Rectal smooth muscle tissue (tissue), 1 donor: Measurements from ENCODE around the gene SCN2B.

Source experiments
- H3K27ac ChIP-seq: one replicate; pipeline ENCODE4 v1.7.0; 2013; ENCODE audit warnings: low read depth, low read length, inconsistent platforms
- H3K27me3 ChIP-seq: one replicate; pipeline ENCODE4 v1.7.0; 2013; ENCODE audit warnings: low read length; ENCODE audit not compliant: control insufficient read depth, insufficient read depth
- H3K36me3 ChIP-seq: one replicate; pipeline ENCODE4 v1.7.0; 2013; ENCODE audit warnings: low read length; ENCODE audit not compliant: control insufficient read depth, insufficient read depth
- H3K4me1 ChIP-seq: one replicate; pipeline ENCODE4 v1.7.0; 2013; ENCODE audit warnings: low read length; ENCODE audit not compliant: control insufficient read depth, insufficient read depth
- H3K4me3 ChIP-seq: one replicate; pipeline ENCODE4 v1.7.0; 2013; ENCODE audit warnings: low read length
- H3K9ac ChIP-seq: one replicate; pipeline ENCODE4 v1.7.0; 2013; ENCODE audit warnings: low read length

Gene SCN2B

GRCh38 chr11:118143661-118144185 lies 32.7 kb downstream of the SCN2B start:
- Histone ChIP-seq H3K27ac (no peak overlapping the region), H3K36me3 (no peaks in the 10 kb centered on the region), H3K4me3 (no peak overlapping the region), H3K27me3 (peaks cover 15% of the 10 kb centered on the region), H3K4me1 (no peaks in the 10 kb centered on the region), H3K9ac (no peak overlapping the region)

- Histone ChIP-seq H3K9ac (no peak overlapping the region), H3K4me3 (no peak overlapping the region), H3K4me1 (no peaks in the 10 kb centered on the region), H3K36me3 (no peaks in the 10 kb centered on the region), H3K27me3 (peaks cover 16% of the 10 kb centered on the region), H3K27ac (no peak overlapping the region)
Observed at GRCh38 chr11:118142809-118143208, 33.6 kb downstream of the SCN2B start.

- Histone ChIP-seq H3K27me3 (peaks cover 18% of the 10 kb centered on the region), H3K9ac (no peak overlapping the region)
Observed at GRCh38 chr11:118142081-118142480, 34.4 kb downstream of the SCN2B start.

GRCh38 chr11:118139578-118139977 lies 36.9 kb downstream of the SCN2B start:
- no peak overlapping the region for H3K9ac ChIP-seq
- H3K4me1 ChIP-seq = no peaks in the 10 kb centered on the region
- no peak overlapping the region for H3K4me3 ChIP-seq
- H3K36me3 ChIP-seq = no peaks in the 10 kb centered on the region
- no peak overlapping the region for H3K27ac ChIP-seq
- peaks cover 22% of the 10 kb centered on the region for H3K27me3 ChIP-seq

More at GRCh38 chr11:118142081-118142480, 34.4 kb downstream of the SCN2B start:
- Histone ChIP-seq H3K4me1 (no peaks in the 10 kb centered on the region), H3K36me3 (no peaks in the 10 kb centered on the region), H3K27ac (no peak overlapping the region), H3K4me3 (no peak overlapping the region)

GRCh38 chr11:118138839-118139420 lies 37.5 kb downstream of the SCN2B start:
- Histone ChIP-seq H3K4me3 (no peak overlapping the region), H3K9ac (no peak overlapping the region), H3K27me3 (peaks cover 22% of the 10 kb centered on the region), H3K27ac (no peak overlapping the region), H3K36me3 (no peaks in the 10 kb centered on the region), H3K4me1 (no peaks in the 10 kb centered on the region)

GRCh38 chr11:118136801-118137200 lies 39.6 kb downstream of the SCN2B start:
- Histone ChIP-seq H3K36me3 (no peaks in the 10 kb centered on the region), H3K27ac (no peak overlapping the region), H3K27me3 (peaks cover 18% of the 10 kb centered on the region), H3K4me3 (no peak overlapping the region), H3K9ac (no peak overlapping the region), H3K4me1 (no peaks in the 10 kb centered on the region)

- H3K4me1 ChIP-seq = no peaks in the 10 kb centered on the region
- H3K27ac ChIP-seq = no peak overlapping the region
- H3K9ac ChIP-seq = no peak overlapping the region
- H3K27me3 ChIP-seq = peaks cover 17% of the 10 kb centered on the region
- H3K4me3 ChIP-seq = no peak overlapping the region
- H3K36me3 ChIP-seq = no peaks in the 10 kb centered on the region
Observed at GRCh38 chr11:118136341-118136740, 40.1 kb downstream of the SCN2B start.

GRCh38 chr11:118135796-118136165 lies 40.7 kb downstream of the SCN2B start:
- no peaks in the 10 kb centered on the region for H3K36me3 ChIP-seq

GRCh38 chr11:118135051-118135795 lies 41.2 kb downstream of the SCN2B start:
- H3K9ac ChIP-seq = no peak overlapping the region
- no peaks in the 10 kb centered on the region for H3K4me1 ChIP-seq
- H3K27me3 ChIP-seq = peaks cover 12% of the 10 kb centered on the region
- no peaks in the 10 kb centered on the region for H3K36me3 ChIP-seq
- H3K4me3 ChIP-seq = no peak overlapping the region
- no peak overlapping the region for H3K27ac ChIP-seq

More at GRCh38 chr11:118135796-118136165, 40.7 kb downstream of the SCN2B start:
- no peak overlapping the region for H3K9ac ChIP-seq
- no peaks in the 10 kb centered on the region for H3K4me1 ChIP-seq
- H3K4me3 ChIP-seq = no peak overlapping the region
- H3K27me3 ChIP-seq = peaks cover 12% of the 10 kb centered on the region
- no peak overlapping the region for H3K27ac ChIP-seq

GRCh38 chr11:118133816-118134215 lies 42.6 kb downstream of the SCN2B start:
- no peaks in the 10 kb centered on the region for H3K36me3 ChIP-seq
- H3K4me1 ChIP-seq = no peaks in the 10 kb centered on the region
- H3K27me3 ChIP-seq = peaks cover 12% of the 10 kb centered on the region
- H3K27ac ChIP-seq = no peak overlapping the region
- no peak overlapping the region for H3K4me3 ChIP-seq
- H3K9ac ChIP-seq = no peak overlapping the region

GRCh38 chr11:118132385-118133151 lies 43.9 kb downstream of the SCN2B start:
- H3K27ac ChIP-seq = no peak overlapping the region
- no peak overlapping the region for H3K9ac ChIP-seq
- no peaks in the 10 kb centered on the region for H3K4me1 ChIP-seq
- peaks cover 8% of the 10 kb centered on the region for H3K27me3 ChIP-seq
- no peaks in the 10 kb centered on the region for H3K36me3 ChIP-seq
- H3K4me3 ChIP-seq = no peak overlapping the region

- H3K36me3 ChIP-seq = no peaks in the 10 kb centered on the region
- H3K9ac ChIP-seq = no peak overlapping the region
- H3K4me3 ChIP-seq = no peak overlapping the region
- H3K4me1 ChIP-seq = no peaks in the 10 kb centered on the region
- H3K27me3 ChIP-seq = no peaks in the 10 kb centered on the region
- no peak overlapping the region for H3K27ac ChIP-seq
Observed at GRCh38 chr11:118129471-118130172, 46.8 kb downstream of the SCN2B start.
